ENCODE measurements around the gene MARCHF10.
A peak's percentile ranks its signal among the peaks of the same experiment; 100 is the strongest.

Gene MARCHF10

DNA sequence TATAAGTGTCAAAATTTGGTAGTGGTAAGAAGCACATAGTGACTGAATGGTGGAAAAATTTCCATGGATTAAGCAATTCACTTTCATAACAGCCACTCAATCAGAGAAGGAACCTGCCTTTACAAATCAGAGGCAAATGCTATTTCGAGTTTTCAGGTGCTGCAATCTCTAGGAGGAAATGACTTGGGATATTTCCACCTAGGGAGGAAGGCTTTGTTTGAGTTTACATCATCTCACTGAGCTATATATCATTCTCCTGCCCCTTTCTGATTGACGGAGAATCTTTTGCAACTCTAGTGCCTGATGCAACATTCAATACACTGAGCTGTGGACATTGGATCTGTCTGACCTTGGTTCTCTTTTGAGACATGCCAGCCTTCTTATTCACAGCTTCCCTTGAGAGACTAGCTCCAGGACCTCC lies 26.3 kb downstream of the MARCHF10 start:
- H2BK12ac ChIP-seq (ENCODE audit: low read length in 2 of 2): no peak overlapping the region
- H3K23ac ChIP-seq (ENCODE audit: low read length in 2 of 2): no peak overlapping the region
- no peak overlapping the region for H2AFZ ChIP-seq (ENCODE audit: low read depth, low read length)
- H3K27me3 ChIP-seq (ENCODE audit: control insufficient read depth in 1 of 2, insufficient read depth in 1 of 2, low read length in 2 of 2): no peaks in the 10 kb centered on the region
- H3K14ac ChIP-seq (ENCODE audit: low read length in 2 of 2): no peak overlapping the region
- H3K4me3 ChIP-seq (ENCODE audit: insufficient read depth in 1 of 2, low read depth in 1 of 2, low read length in 2 of 2): no peak overlapping the region
- H3K79me1 ChIP-seq (replicated peaks; ENCODE audit: low read length, poor library complexity, severe bottlenecking): no peaks in the 10 kb centered on the region
- H3K9me3 ChIP-seq (ENCODE audit: control insufficient read depth, low read length): no peaks in the 10 kb centered on the region
- no peak overlapping the region for H4K91ac ChIP-seq (ENCODE audit: low read length)
- H2BK5ac ChIP-seq (ENCODE audit: low read depth, low read length, poor library complexity, severe bottlenecking): no peak overlapping the region
- H3K4ac ChIP-seq (ENCODE audit: low read depth in 1 of 2, low read length in 2 of 2): no peak overlapping the region
- no peak overlapping the region for H3K18ac ChIP-seq (ENCODE audit: low read depth in 1 of 2, low read length in 2 of 2)
- no peak overlapping the region for H4K8ac ChIP-seq (ENCODE audit: low read length)
- H3K36me3 ChIP-seq (ENCODE audit: control insufficient read depth in 1 of 2, insufficient read depth in 2 of 2, low read depth in 1 of 2, low read length in 2 of 2): no peaks in the 10 kb centered on the region
- peak overlapping the region; percentile 6 for H2AK5ac ChIP-seq (ENCODE audit: low read length, severe bottlenecking)
- H3K9ac ChIP-seq (ENCODE audit: low read length): no peak overlapping the region
- peaks cover 16% of the 10 kb centered on the region for H3K4me1 ChIP-seq (ENCODE audit: control insufficient read depth, insufficient read depth, low read depth, low read length)
- H2BK15ac ChIP-seq (ENCODE audit: low read depth, poor library complexity, severe bottlenecking): no peak overlapping the region
- WGBS: 84% methylated on average over 2 of the region's 2 CpGs
- H2BK120ac ChIP-seq (ENCODE audit: low read depth, low read length): no peak overlapping the region
- no peak overlapping the region for H3K27ac ChIP-seq (ENCODE audit: low read length, poor library complexity, severe bottlenecking)
- H3K4me2 ChIP-seq (ENCODE audit: low read length, poor library complexity, severe bottlenecking): no peak overlapping the region
- DNase-seq: peak; percentile 38

DNA sequence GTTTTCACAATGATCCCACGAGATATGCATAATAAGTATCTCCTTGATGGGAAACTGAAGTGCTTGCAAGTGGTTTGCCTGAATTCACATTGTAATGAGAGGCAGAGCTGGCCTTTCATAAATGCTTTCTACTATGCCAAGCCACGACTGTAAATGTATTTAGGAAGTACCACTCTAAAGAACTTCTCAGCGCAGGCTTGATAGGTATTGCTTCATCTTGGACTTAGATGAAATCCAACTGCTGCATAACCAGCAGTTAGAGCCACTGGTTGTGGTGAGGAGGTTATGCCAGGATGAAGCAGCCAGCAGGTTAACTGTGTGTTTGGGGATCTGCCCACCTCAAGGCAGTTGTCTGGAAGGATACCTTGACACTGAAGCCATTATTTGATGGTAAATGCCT lies 26.8 kb downstream of the MARCHF10 start:
- no peak overlapping the region for H3K9ac ChIP-seq (ENCODE audit: low read length)
- peaks cover 16% of the 10 kb centered on the region for H3K4me1 ChIP-seq (ENCODE audit: control insufficient read depth, insufficient read depth, low read depth, low read length)
- no peaks in the 10 kb centered on the region for H3K9me3 ChIP-seq (ENCODE audit: control insufficient read depth, low read length)
- no peaks in the 10 kb centered on the region for H3K79me1 ChIP-seq (replicated peaks; ENCODE audit: low read length, poor library complexity, severe bottlenecking)
- 76% methylated on average over 3 of the region's 3 CpGs for WGBS
- H3K4me2 ChIP-seq (ENCODE audit: low read length, poor library complexity, severe bottlenecking): no peak overlapping the region
- no peak overlapping the region for H2BK5ac ChIP-seq (ENCODE audit: low read depth, low read length, poor library complexity, severe bottlenecking)
- H3K23ac ChIP-seq (ENCODE audit: low read length in 2 of 2): no peak overlapping the region
- no peaks in the 10 kb centered on the region for H3K27me3 ChIP-seq (ENCODE audit: control insufficient read depth in 1 of 2, insufficient read depth in 1 of 2, low read length in 2 of 2)
- no peak overlapping the region for H2BK15ac ChIP-seq (ENCODE audit: low read depth, poor library complexity, severe bottlenecking)
- H2BK120ac ChIP-seq (ENCODE audit: low read depth, low read length): no peak overlapping the region
- no peaks in the 10 kb centered on the region for H3K36me3 ChIP-seq (ENCODE audit: control insufficient read depth in 1 of 2, insufficient read depth in 2 of 2, low read depth in 1 of 2, low read length in 2 of 2)
- H4K8ac ChIP-seq (ENCODE audit: low read length): no peak overlapping the region
- H3K27ac ChIP-seq (ENCODE audit: low read length, poor library complexity, severe bottlenecking): peak overlapping the region; percentile 70
- DNase-seq: peak; percentile 75
- H3K4me3 ChIP-seq (ENCODE audit: insufficient read depth in 1 of 2, low read depth in 1 of 2, low read length in 2 of 2): no peak overlapping the region
- H2BK12ac ChIP-seq (ENCODE audit: low read length in 2 of 2): no peak overlapping the region
- H3K14ac ChIP-seq (ENCODE audit: low read length in 2 of 2): no peak overlapping the region
- no peak overlapping the region for H2AFZ ChIP-seq (ENCODE audit: low read depth, low read length)
- no peak overlapping the region for H4K91ac ChIP-seq (ENCODE audit: low read length)
- no peak overlapping the region for H3K4ac ChIP-seq (ENCODE audit: low read depth in 1 of 2, low read length in 2 of 2)
- no peak overlapping the region for H3K18ac ChIP-seq (ENCODE audit: low read depth in 1 of 2, low read length in 2 of 2)
- peak overlapping the region; percentile 6 for H2AK5ac ChIP-seq (ENCODE audit: low read length, severe bottlenecking)

DNA sequence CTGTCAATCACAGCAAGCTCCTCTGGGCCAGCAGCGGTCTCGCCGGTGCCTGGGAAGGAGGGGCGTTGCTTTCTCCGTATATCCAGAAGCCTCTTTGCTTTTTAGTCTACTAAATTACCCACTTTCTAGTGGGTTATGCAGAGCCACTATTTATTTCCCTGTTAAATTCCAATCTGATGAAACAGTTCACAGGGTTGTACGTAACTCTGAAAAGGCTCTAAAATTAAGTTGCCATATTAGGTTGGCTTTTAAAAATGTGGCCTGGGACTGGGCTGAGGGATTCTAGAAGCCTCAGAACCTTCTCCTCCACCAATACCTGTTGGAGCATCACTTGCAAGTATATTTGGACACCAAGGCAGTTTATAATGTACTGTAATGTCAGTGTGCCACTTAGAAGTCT lies 27.2 kb downstream of the MARCHF10 start:
- no peak overlapping the region for H2AFZ ChIP-seq (ENCODE audit: low read depth, low read length)
- H4K91ac ChIP-seq (ENCODE audit: low read length): no peak overlapping the region
- H3K18ac ChIP-seq (ENCODE audit: low read depth in 1 of 2, low read length in 2 of 2): peak overlapping the region; percentile 37 to 48
- no peak overlapping the region for H3K4ac ChIP-seq (ENCODE audit: low read depth in 1 of 2, low read length in 2 of 2)
- H2BK15ac ChIP-seq (ENCODE audit: low read depth, poor library complexity, severe bottlenecking): no peak overlapping the region
- no peak overlapping the region for H3K23ac ChIP-seq (ENCODE audit: low read length in 2 of 2)
- no peaks in the 10 kb centered on the region for H3K79me1 ChIP-seq (replicated peaks; ENCODE audit: low read length, poor library complexity, severe bottlenecking)
- H4K8ac ChIP-seq (ENCODE audit: low read length): no peak overlapping the region
- no peak overlapping the region for H3K9ac ChIP-seq (ENCODE audit: low read length)
- H3K27me3 ChIP-seq (ENCODE audit: control insufficient read depth in 1 of 2, insufficient read depth in 1 of 2, low read length in 2 of 2): no peaks in the 10 kb centered on the region
- no peaks in the 10 kb centered on the region for H3K9me3 ChIP-seq (ENCODE audit: control insufficient read depth, low read length)
- no peak overlapping the region for H3K4me3 ChIP-seq (ENCODE audit: insufficient read depth in 1 of 2, low read depth in 1 of 2, low read length in 2 of 2)
- WGBS: 70% methylated on average over 5 of the region's 6 CpGs
- no peak overlapping the region for H2BK12ac ChIP-seq (ENCODE audit: low read length in 2 of 2)
- H2AK5ac ChIP-seq (ENCODE audit: low read length, severe bottlenecking): peak overlapping the region; percentile 99
- DNase-seq: peak; percentile 66
- H2BK120ac ChIP-seq (ENCODE audit: low read depth, low read length): no peak overlapping the region
- H3K4me2 ChIP-seq (ENCODE audit: low read length, poor library complexity, severe bottlenecking): no peak overlapping the region
- no peaks in the 10 kb centered on the region for H3K36me3 ChIP-seq (ENCODE audit: control insufficient read depth in 1 of 2, insufficient read depth in 2 of 2, low read depth in 1 of 2, low read length in 2 of 2)
- no peak overlapping the region for H3K14ac ChIP-seq (ENCODE audit: low read length in 2 of 2)
- peaks cover 16% of the 10 kb centered on the region for H3K4me1 ChIP-seq (ENCODE audit: control insufficient read depth, insufficient read depth, low read depth, low read length)
- peak overlapping the region; percentile 98 for H2BK5ac ChIP-seq (ENCODE audit: low read depth, low read length, poor library complexity, severe bottlenecking)
- H3K27ac ChIP-seq (ENCODE audit: low read length, poor library complexity, severe bottlenecking): peak overlapping the region; percentile 99

DNA sequence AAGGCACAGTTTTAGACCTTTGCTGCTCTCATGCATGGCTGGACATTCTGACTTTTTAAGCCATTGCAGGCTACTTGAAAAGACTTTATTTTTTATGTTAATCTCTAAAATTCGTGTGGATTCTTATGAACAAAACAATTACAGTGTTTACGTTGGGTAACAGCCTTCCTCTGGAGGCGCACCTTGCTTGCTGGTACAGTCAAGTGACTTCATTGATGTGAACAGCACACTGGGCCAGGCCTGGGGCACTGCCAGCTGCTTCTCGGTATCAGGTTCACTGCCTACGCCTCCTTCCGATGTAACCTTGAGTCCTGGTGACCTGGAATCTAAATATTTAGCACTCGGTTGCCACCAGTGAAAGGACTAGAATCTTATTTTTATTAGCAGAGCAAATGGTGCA lies 27.8 kb downstream of the MARCHF10 start:
- Histone ChIP-seq H3K27ac (ENCODE audit: low read length, poor library complexity, severe bottlenecking) (peak overlapping the region; percentile 99), H3K27me3 (ENCODE audit: control insufficient read depth in 1 of 2, insufficient read depth in 1 of 2, low read length in 2 of 2) (no peaks in the 10 kb centered on the region), H2BK5ac (ENCODE audit: low read depth, low read length, poor library complexity, severe bottlenecking) (peak overlapping the region; percentile 81), H4K91ac (ENCODE audit: low read length) (no peak overlapping the region), H3K18ac (ENCODE audit: low read depth in 1 of 2, low read length in 2 of 2) (peak overlapping the region in 1 of 2 experiments; percentile 68), H3K4me2 (ENCODE audit: low read length, poor library complexity, severe bottlenecking) (no peak overlapping the region), H3K4ac (ENCODE audit: low read depth in 1 of 2, low read length in 2 of 2) (no peak overlapping the region), H3K4me1 (ENCODE audit: control insufficient read depth, insufficient read depth, low read depth, low read length) (peaks cover 16% of the 10 kb centered on the region), H3K9me3 (ENCODE audit: control insufficient read depth, low read length) (no peaks in the 10 kb centered on the region), H3K14ac (ENCODE audit: low read length in 2 of 2) (no peak overlapping the region), H2BK120ac (ENCODE audit: low read depth, low read length) (no peak overlapping the region), H3K23ac (ENCODE audit: low read length in 2 of 2) (no peak overlapping the region), H3K36me3 (ENCODE audit: control insufficient read depth in 1 of 2, insufficient read depth in 2 of 2, low read depth in 1 of 2, low read length in 2 of 2) (no peaks in the 10 kb centered on the region), H3K79me1 (replicated peaks; ENCODE audit: low read length, poor library complexity, severe bottlenecking) (no peaks in the 10 kb centered on the region), H2AFZ (ENCODE audit: low read depth, low read length) (no peak overlapping the region), H3K4me3 (ENCODE audit: insufficient read depth in 1 of 2, low read depth in 1 of 2, low read length in 2 of 2) (no peak overlapping the region), H2BK12ac (ENCODE audit: low read length in 2 of 2) (no peak overlapping the region), H3K9ac (ENCODE audit: low read length) (no peak overlapping the region), H2BK15ac (ENCODE audit: low read depth, poor library complexity, severe bottlenecking) (no peak overlapping the region), H4K8ac (ENCODE audit: low read length) (no peak overlapping the region), H2AK5ac (ENCODE audit: low read length, severe bottlenecking) (peak overlapping the region; percentile 99)
- 93% methylated on average over 7 of the region's 7 CpGs for WGBS
- DNase-seq: no peak

Data from mesenchymal stem cell (in vitro differentiated cells and primary cell).